8988T (cell line): ENCODE measurements around the gene RNF213.
"Not testable (repeated sequence)": the region's sequence is repeated elsewhere in the genome, so short reads cannot be mapped to it uniquely, and the experiment has no call there.

Experiments
- DNase-seq: peaks from one replicate; pipeline ENCODE4 v3.0.0; 2011

RNF213 gene

DNA sequence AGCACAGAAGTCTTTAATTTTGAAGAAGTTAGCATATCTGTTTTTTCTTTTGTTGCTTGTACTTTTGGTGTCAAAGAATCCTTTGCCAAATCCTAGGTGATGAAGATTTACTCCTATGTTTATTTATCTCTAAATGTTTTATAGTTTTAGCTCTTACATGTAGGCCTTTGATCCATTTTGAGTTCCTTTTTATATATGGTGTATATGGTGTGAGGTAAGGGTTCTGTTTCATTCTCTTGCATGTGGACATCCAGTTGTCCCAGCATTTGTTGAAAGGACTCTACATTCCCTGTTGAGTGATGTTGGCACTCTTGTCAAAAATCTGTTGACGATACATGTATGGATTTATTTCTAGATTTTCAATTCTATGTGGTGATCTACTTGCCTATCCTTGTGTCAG lies 62.2 kb downstream of the RNF213 start:
- no peak for DNase-seq

DNA sequence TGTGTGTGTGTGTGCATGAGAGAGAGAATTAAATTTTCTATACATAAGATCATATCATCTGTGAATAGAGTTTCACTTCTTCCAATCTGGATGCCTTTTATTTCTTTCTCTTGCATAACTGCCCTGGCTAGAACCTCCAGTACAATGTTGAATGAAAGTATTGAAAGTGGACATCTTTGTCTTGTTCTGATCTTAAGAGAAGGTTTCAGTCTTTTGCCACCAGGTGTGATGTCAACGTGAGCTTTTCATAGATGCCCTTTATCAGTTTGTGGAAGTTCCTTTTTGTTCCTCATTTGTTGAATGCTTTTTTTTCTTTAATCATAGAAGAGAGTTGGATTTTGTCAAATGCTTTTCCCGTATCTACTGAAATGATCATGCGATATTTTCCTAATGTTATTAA lies 63.3 kb downstream of the RNF213 start:
- no peak for DNase-seq

DNA sequence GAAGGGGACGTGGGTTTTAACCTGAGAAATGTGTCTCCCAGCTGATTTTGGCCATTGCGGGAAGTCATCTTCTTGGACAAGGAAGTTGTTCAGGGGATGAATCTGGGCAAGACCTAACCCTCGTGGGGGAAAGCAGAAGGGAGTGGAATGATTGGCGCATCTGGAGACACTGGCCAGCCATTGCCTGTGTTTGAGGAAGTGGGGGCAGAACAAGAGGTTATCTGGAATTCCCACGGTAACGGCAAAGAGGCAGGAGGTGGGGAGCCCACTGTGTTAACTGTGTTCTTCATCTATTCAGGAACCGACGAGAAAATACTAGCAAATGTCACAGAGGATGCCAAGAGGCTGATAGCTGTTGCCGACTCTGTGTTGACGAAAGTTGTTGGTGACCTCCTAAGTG lies 66.9 kb downstream of the RNF213 start:
- DNase-seq = no peak

DNA sequence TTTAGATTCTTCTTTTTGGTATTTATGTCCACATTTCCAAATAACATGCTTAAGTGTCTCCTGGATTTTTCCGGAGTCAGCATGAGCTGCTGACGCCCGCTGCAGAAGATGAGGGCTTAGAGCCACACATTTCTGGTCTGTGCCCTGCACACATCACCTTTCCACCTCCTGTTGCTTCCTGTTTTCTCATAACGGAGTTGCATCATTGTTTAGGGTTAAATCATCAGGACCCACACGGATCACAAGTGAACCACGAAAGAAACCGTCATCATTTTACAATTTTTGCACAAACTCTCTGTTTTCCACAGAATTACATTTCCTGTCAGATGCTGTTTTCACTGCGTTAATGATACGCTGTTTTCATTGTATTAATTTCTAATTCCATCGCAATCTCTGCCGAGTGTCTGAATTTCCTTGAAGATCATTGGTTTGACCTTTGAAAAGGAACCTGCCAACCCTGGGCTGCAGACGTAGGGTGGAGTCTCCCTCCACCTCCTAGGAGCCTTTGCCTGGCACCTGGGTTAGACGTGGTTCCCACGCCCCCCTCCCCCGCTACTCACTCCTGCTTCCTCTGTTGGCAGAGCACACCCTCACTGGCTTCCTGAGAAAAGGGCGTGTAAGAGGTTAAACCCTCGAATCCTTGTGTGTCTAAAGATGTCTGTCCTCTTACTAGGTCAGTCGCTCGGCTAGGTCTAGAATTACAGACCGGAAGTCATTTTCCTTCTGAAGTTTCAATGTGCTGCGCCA lies 68.2 kb downstream of the RNF213 start:
- no peak for DNase-seq

DNA sequence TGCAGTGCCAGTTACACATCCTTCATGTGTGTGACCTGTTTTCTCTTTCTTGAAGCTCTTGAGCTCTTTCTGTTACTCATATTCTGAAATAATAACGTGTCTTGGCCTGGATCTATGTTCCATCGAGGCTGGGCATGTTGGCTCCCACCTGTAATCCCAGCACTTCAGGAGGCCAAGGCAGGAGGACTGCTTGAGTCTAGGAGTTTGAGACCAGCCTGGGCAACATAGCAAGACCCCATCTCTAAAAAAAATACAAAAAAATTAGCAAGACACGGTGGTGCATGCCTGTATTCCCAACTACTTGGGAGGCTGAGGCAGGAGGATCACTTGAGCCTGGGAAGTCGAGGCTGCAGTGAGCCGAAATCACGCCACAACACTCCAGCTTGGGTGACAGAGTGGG lies 68.8 kb downstream of the RNF213 start:
- DNase-seq = not testable (repeated sequence)

DNA sequence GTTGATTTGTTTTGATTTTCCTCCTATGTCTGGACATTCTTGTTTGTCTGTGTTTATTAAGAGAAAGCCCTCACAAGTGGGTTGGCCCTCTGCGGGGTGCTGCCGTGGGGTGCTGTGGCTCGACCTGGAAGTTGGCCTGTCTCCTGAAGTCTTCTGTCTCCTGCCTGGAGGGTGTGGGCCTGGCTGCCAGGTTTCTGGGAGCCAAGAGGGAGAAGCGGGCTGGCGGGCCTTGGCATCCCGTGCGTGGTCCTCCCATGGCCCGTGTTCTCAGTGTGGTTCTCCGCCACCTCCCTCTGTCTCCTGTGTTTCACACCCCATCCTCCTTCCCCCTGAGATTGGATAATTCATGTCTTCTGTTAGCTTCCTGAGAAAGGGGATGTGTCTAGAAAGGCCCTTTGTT lies 69.6 kb downstream of the RNF213 start:
- no peak for DNase-seq

DNA sequence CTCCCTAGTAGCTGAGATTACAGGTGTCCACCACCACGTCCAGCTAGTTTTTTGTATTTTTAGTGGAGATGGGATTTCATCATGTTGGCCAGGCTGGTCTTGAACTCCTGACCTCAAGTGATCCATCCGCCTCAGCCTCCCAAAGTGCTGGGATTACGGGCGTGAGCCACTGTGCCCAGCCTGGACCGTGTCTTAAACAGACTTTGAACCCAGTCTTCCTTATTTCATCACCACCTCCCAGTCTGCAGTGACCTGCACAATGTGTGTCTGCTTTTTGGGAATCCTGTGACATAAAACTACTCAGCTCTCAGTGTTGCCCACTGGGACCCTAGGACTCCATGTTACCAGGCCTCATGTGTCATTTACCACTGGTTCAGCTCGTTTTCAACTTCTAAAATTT lies 70.3 kb downstream of the RNF213 start:
- not testable (repeated sequence) for DNase-seq

DNA sequence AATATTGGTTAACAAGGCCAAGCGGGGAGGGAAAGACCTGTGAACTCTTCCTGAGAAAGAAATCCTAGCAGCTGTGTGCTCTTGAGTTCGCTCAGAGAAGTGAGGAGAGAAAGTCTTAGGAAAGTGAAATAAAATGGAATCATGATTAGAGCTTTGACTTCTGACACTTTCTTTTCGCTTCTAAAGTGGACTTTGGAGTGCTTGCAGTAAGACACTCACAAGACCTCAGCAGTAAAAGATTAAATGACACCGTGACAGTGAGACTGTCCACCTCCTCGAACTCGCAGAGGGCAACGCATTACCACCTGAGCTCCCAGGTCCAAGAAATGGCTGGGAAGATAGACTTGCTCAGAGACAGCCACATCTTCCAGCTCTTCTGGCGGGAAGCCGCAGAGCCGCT lies 71.2 kb downstream of the RNF213 start:
- no peak for DNase-seq

DNA sequence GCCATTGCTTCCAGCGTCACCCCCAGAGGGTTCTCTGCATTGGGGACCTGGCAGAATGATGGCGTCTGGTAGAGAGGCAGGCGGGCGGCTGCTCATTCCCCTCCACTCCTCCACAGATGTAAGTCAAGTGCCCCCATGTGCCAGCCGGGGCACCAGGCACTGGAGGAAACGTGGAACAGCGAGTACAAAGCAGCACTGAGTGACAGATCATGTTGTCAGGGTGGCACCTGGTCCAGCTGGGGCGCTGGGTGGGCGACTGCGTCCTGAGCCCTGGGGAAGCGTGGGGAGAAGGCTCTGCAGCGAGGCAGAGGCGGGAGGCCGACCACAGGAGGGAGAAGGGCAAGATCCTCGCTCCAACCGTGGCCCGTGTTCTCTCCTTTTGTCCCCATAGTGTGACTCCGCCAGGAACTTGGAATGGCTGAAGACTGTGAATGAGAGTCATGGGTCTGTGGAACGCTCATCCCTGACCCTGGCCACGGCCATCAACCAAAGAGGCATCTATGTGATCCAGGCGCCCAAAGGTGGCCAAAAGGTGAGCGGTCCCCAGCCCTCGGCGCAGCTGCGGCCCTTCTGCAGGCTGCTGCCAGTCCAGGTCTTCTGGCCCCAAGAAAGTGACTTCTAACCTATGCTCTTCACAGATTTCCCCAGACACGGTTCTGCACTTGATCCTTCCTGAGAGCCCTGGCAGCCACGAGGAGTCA lies 76.7 kb downstream of the RNF213 start:
- DNase-seq = no peak

DNA sequence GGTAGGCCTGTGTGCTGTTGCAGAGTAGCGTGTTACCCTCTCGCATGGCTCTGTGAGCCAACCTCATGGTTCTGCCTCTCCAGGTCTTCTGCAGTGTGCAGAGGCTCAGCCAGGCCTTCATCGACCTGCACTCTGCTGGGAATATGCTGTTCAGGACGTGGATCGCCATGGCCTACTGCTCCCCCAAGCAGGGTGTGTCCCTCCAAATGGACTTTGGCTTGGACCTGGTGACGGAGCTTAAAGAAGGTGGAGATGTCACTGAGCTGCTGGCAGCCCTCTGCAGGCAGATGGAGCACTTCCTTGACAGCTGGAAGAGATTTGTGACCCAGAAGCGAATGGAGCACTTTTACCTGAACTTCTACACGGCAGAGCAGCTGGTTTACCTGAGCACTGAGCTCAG lies 78.5 kb downstream of the RNF213 start:
- DNase-seq = no peak

DNA sequence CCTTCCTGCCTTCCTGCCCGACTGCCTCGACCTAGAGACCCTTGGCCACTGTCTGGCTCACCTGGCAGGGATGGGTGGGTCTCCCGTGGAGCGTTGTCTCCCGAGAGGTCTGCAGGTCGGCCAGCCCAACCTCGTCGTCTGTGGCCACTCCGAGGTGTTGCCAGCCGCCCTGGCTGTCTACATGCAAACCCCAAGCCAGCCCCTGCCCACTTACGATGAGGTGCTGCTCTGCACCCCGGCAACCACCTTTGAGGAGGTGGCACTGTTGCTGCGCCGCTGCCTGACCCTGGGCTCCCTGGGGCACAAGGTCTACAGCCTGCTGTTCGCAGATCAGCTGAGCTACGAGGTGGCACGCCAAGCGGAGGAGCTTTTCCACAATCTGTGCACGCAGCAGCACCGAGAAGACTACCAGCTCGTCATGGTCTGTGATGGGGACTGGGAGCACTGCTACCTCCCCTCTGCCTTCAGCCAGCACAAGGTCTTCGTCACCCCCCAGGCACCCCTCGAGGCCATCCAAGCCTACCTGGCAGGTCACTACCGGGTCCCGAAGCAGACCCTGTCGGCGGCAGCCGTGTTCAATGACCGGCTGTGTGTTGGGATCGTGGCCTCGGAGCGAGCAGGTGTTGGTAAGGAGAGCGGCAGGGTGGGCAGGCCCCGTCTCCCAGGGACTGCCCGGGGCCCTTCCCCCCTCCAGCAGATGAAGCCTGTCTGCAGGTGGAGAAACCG lies 79.2 kb downstream of the RNF213 start:
- DNase-seq = no peak

DNA sequence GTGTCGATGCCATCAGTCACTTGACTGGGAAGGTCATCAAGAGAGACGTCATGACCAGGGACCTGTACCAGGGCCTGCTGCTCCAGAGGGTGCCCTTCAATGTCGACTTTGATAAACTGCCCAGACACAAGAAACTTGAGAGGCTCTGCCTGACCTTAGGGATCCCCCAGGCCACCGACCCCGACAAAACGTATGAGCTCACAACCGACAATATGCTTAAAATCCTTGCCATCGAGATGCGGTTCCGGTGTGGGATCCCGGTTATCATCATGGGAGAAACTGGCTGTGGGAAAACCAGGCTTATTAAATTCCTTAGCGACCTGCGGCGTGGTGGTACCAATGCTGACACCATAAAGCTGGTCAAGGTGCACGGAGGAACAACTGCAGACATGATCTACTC lies 84.7 kb downstream of the RNF213 start:
- no peak for DNase-seq

DNA sequence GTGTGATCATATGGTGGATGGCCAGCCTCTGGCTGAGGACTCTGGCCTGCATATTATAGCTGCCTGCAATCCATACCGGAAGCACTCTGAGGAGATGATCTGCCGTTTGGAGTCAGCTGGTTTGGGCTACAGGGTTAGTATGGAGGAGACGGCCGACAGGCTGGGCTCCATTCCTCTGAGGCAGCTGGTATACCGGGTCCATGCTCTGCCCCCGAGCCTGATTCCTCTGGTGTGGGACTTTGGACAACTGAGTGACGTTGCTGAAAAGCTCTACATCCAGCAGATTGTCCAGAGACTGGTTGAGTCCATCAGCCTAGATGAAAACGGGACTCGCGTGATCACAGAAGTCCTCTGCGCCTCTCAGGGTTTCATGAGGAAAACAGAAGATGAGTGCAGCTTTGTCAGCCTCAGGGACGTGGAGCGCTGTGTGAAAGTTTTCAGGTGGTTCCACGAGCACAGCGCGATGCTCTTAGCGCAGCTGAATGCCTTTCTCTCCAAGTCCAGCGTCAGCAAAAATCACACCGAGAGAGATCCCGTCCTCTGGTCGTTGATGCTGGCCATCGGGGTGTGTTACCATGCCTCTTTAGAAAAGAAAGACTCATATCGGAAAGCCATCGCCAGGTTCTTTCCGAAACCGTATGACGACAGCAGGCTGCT lies 85.3 kb downstream of the RNF213 start:
- DNase-seq = no peak

DNA sequence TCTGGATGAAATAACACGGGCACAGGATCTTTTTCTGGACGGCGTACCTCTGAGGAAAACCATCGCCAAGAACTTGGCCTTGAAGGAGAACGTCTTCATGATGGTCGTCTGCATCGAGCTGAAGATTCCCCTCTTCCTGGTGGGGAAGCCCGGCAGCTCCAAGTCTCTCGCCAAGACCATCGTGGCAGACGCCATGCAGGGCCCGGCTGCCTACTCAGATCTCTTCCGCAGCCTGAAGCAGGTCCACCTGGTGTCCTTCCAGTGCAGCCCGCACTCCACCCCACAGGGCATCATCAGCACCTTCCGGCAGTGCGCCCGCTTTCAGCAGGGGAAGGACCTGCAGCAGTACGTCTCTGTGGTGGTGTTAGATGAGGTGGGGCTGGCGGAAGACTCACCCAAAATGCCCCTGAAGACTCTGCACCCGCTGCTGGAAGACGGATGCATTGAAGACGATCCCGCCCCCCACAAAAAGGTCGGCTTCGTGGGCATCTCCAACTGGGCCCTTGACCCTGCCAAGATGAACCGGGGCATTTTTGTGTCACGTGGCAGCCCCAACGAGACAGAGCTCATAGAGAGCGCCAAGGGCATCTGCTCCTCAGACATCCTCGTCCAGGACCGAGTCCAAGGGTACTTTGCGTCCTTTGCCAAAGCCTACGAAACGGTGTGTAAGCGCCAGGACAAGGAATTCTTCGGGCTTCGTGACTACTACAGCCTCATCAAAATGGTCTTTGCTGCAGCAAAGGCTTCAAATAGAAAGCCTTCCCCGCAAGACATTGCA lies 86.0 kb downstream of the RNF213 start:
- DNase-seq = no peak

DNA sequence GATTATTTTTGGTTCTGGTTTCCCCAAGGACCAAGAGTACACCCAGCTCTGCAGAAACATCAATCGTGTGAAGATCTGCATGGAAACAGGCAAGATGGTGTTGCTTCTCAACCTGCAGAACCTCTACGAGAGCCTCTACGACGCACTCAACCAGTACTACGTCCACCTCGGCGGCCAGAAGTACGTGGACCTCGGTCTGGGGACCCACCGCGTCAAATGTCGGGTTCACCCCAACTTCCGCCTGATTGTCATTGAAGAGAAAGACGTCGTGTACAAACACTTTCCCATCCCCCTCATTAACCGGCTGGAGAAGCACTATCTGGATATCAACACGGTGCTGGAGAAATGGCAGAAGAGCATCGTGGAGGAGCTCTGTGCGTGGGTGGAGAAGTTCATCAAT lies 86.9 kb downstream of the RNF213 start:
- no peak for DNase-seq

DNA sequence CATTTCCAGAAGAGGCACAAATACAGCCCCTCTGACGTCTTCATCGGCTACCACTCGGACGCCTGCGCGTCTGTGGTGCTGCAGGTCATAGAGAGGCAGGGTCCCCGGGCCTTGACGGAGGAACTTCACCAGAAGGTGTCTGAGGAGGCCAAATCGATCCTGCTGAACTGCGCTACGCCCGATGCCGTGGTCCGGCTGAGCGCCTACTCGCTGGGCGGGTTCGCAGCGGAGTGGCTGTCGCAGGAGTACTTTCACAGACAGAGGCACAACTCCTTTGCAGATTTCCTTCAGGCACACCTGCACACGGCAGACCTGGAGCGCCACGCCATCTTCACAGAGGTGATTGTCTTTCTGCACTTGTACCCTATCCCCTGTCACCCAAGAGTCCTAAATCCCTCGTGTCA lies 87.3 kb downstream of the RNF213 start:
- DNase-seq = no peak

DNA sequence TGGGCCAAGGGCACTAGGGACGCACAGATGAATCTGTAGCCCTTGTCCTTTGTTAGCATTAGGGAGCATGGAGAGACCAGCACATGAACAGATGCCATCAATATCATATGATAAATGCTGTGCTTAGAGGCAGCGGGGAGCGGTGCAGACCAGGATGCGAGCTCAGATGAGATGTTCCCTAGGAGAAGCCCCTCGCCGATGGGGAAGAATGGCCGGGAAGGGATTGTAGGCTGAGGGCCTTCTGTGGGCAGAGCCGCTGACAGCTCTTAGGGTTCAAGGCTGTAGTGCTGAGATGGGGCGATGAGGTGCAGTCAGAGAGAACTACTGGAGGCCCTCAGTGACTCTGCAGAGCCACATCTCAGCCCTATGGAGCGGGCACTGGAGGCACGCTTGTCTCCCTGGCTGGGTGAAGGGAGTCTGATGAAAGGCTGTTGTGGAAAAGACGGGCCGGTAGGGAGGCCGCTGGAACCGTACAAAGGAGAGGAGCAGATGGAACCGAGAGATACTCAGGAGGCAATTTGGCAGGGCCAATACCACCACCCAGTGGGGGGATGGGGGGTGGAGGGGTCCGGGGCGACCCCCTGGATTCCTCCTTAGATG lies 88.0 kb downstream of the RNF213 start:
- no peak for DNase-seq

DNA sequence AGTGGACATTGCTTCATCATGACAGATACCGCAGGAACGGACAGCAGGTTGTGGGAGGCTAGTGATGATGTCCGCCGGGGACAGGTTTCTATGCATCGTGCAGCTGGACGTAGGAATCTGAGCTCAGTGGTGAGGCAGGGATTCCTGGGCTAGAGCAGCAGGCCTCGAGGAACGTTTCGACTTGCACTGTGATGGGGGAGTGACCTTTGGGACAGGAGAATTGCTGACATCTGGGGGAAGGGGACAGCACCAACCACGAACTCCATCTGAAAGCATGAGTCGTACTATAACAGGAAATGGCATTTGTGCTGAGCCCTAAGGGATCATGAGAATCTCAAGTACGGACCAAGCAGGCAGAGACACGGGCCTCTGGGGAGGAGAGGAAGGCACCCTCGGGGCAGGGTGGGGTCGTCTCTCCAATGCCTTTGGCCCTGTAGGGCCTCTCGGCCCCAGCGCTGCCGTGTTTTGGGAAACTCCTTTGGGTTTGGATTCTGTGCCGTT lies 88.5 kb downstream of the RNF213 start:
- no peak for DNase-seq

DNA sequence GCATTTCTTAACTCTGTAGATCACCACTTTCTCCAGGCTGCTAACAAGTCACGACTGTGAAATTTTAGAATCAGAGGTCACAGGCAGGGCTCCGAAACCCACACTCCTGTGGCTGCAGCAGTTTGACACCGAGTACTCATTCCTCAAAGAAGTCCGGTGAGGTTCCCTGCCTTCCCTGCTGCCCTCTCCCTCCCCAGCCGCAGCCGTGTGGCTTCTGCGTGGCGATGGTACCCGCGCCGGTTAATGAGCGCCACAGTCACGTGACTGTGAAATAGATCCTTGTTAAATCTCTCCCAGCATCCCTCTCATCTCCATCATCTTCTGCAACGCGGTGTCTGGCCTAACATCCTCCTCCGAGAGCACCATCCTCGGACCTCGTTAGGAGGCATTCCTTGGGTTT lies 89.1 kb downstream of the RNF213 start:
- no peak for DNase-seq

DNA sequence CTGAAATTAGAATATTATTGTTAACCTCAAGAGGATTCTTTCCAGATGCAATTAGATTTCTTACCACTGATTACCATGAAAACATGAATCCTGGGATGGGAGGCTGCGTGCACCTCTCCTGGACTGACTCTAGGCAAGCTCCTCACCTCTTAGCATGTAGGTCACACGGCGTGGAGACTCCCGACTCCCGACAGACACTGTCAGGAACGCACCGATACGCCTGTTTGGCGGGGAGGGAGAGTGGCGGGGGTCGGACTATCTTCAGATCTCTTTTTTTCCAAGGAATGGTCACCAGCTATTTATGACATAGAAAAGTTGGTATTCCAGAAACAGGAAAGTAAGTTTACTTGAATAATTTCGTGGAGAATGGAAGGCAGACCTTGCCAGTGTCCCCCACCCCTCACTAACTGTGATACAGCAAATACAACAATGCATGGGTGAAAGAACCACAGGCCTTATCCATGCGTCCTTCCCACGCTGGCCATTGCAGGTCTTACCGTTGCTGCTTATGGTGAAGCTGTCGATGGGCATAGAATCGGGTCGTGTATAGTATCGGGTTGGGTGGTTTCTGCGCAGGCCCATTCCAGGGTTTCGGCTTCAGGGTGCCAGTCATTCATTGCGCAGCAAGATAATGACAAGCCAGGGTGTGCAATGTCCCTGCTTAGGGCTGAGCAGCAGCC lies 91.7 kb downstream of the RNF213 start:
- no peak for DNase-seq

DNA sequence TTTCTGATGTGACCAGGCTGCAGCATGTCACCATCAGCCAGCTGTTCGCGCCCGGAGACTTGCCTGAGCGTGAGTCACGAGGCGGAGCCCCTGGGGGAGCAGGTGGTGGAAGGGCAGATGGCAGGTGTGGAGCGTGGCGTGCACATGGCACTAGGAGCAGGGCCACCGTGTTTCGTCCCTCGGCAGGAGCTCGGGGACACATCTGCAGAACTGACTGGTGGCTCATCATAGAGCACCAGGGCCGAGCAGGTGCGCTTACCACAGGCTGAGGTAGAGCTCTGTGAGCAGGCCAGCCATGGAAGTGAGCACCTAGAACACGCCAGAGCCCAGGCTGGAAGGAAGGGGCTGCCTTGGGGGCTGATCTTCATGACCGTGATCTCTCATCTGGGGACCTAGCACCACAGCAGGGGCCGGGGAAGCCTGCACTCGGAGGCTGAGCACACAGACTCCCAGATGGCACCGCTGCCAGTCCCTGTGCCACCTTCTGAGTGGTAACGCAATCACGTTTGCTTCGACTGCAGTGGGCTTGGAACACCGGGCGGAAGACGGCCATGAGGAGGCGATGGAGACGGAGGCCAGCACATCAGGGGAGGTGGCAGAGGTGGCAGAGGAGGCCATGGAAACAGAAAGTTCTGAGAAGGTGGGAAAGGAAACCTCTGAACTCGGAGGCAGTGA lies 92.5 kb downstream of the RNF213 start:
- DNase-seq = no peak
